ENCODE measurements around the gene PAX5. TPM values are rescaled to one million over a fixed set of nuclear protein-coding genes. Genes with fewer than 3 reads are reported as not detected.
"Not testable (repeated sequence)": the region's sequence is repeated elsewhere in the genome, so short reads cannot be mapped to it uniquely, and the experiment has no call there.

Gene PAX5
- not detected for total RNA-seq

GRCh38 chr9:37033682-37034304 is at the start of gene PAX5:
Gene PAX5 (minus strand): TSS chr9:37034268. CDS start chr9:37034031, 237 bp downstream.
- H3K9ac ChIP-seq (ENCODE audit: low read depth in 1 of 3, low read length in 3 of 3): no peak within 1 kb of the TSS
- no peaks in the 10 kb centered on the region for H3K36me3 ChIP-seq (ENCODE audit: control insufficient read depth in 3 of 3, insufficient read depth in 3 of 3, low read length in 3 of 3)
- H3K9me3 ChIP-seq (ENCODE audit: control insufficient read depth in 3 of 3, low read length in 3 of 3): peaks cover 0 to 3% (median 0%) of the 10 kb centered on the region in 3 donors
- no peak within 1 kb of the TSS for H3K27ac ChIP-seq (ENCODE audit: low read depth, low read length)
- H3K4me3 ChIP-seq (ENCODE audit: low read length in 3 of 3): no peak within 1 kb of the TSS
- H3K27me3 ChIP-seq (ENCODE audit: control insufficient read depth in 3 of 3, insufficient read depth in 3 of 3, low read length in 3 of 3): peaks cover 97 to 100% (median 97%) of the 10 kb centered on the region in 3 donors
- peaks cover 32 to 43% (median 34%) of the 10 kb centered on the region in 3 donors for H3K4me1 ChIP-seq (ENCODE audit: control insufficient read depth in 3 of 3, insufficient read depth in 3 of 3, low read length in 3 of 3)

GRCh38 chr9:37083654-37084053 is 49.6 kb upstream of the PAX5 start:
- no peaks in the 10 kb centered on the region for H3K27me3 ChIP-seq (ENCODE audit: control insufficient read depth in 3 of 3, insufficient read depth in 3 of 3, low read length in 3 of 3)
- H3K27ac ChIP-seq (ENCODE audit: low read depth, low read length): no peak overlapping the region
- peaks cover 3 to 13% (median 13%) of the 10 kb centered on the region in 3 donors for H3K4me1 ChIP-seq (ENCODE audit: control insufficient read depth in 3 of 3, insufficient read depth in 3 of 3, low read length in 3 of 3)
- peaks cover 0 to 16% (median 16%) of the 10 kb centered on the region in 3 donors for H3K36me3 ChIP-seq (ENCODE audit: control insufficient read depth in 3 of 3, insufficient read depth in 3 of 3, low read length in 3 of 3)
- no peaks in the 10 kb centered on the region for H3K9me3 ChIP-seq (ENCODE audit: control insufficient read depth in 3 of 3, low read length in 3 of 3)
- H3K4me3 ChIP-seq (ENCODE audit: low read length in 3 of 3): no peak overlapping the region
- no peak overlapping the region for H3K9ac ChIP-seq (ENCODE audit: low read depth in 1 of 3, low read length in 3 of 3)

DNA sequence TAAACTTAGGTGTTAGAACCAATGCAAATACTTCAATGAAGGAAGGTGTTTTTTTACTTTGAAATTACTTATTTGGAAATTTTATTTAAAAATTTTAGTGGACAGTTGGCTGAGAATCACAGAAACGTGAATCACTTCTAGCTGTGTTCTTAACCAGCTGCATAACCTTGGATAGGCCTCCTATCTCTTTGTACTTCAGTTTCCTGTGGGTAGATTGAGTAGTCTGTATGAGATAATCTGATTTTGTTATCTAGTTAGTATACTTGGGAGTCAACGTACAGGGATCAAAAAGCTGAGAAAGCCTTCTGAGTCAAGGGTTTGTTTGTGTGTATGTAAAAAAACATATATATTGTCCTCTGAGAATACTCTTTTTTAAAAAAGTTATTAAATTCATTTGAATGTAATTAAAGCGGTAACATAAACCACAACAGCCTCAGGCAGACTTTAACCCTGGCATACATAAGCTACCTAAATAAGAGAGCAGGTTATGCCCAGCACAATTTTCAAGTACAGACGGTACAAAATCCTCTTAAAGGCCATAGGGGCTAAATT is 48.2 kb upstream of the PAX5 start:
- no peaks in the 10 kb centered on the region for H3K27me3 ChIP-seq (ENCODE audit: control insufficient read depth in 3 of 3, insufficient read depth in 3 of 3, low read length in 3 of 3)
- H3K9me3 ChIP-seq (ENCODE audit: control insufficient read depth in 3 of 3, low read length in 3 of 3): no peaks in the 10 kb centered on the region
- H3K27ac ChIP-seq (ENCODE audit: low read depth, low read length): no peak overlapping the region
- H3K4me1 ChIP-seq (ENCODE audit: control insufficient read depth in 3 of 3, insufficient read depth in 3 of 3, low read length in 3 of 3): peaks cover 3 to 13% (median 13%) of the 10 kb centered on the region in 3 donors
- no peak overlapping the region for H3K9ac ChIP-seq (ENCODE audit: low read depth in 1 of 3, low read length in 3 of 3)
- no peak overlapping the region for H3K4me3 ChIP-seq (ENCODE audit: low read length in 3 of 3)
- peaks cover 0 to 8% (median 8%) of the 10 kb centered on the region in 3 donors for H3K36me3 ChIP-seq (ENCODE audit: control insufficient read depth in 3 of 3, insufficient read depth in 3 of 3, low read length in 3 of 3)

GRCh38 chr9:37081507-37081906 is 47.4 kb upstream of the PAX5 start:
- H3K27me3 ChIP-seq (ENCODE audit: control insufficient read depth in 3 of 3, insufficient read depth in 3 of 3, low read length in 3 of 3); H3K9me3 ChIP-seq (ENCODE audit: control insufficient read depth in 3 of 3, low read length in 3 of 3); H3K36me3 ChIP-seq (ENCODE audit: control insufficient read depth in 3 of 3, insufficient read depth in 3 of 3, low read length in 3 of 3); H3K27ac ChIP-seq (ENCODE audit: low read depth, low read length); H3K4me3 ChIP-seq (ENCODE audit: low read length in 3 of 3); H3K9ac ChIP-seq (ENCODE audit: low read depth in 1 of 3, low read length in 3 of 3): not testable (repeated sequence)
- peaks cover 3 to 13% (median 13%) of the 10 kb centered on the region in 3 donors for H3K4me1 ChIP-seq (ENCODE audit: control insufficient read depth in 3 of 3, insufficient read depth in 3 of 3, low read length in 3 of 3)

DNA sequence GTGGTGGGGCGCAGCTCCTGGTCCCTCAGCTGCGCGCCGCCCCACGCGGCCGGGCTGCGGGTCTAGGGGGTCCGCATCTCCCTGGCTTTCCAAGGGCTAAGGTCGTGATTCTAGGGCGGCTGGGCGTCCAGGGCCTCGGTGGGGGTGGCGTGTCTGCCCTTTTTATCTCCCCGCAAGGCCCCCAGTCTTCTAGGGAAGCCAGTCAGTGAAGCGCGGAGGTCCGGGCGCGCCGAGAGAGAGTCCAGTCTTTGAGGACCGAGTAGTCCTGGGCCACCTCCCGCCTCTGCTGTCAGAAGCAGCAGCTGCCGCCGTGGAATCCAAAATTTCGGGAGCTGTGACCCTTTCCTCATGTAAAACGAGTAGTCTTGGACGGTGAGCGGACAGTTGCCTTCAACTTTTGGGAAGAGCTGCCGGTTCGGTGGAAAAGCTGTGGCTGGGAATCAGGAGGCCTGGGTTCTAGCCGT is 46.1 kb upstream of the PAX5 start:
- Histone ChIP-seq H3K4me1 (ENCODE audit: control insufficient read depth in 3 of 3, insufficient read depth in 3 of 3, low read length in 3 of 3) (peaks cover 3 to 13% (median 13%) of the 10 kb centered on the region in 3 donors), H3K9ac (ENCODE audit: low read depth in 1 of 3, low read length in 3 of 3) (peak overlapping the region; percentile 89 to 97 (median 95)), H3K4me3 (ENCODE audit: low read length in 3 of 3) (peak overlapping the region; percentile 95 to 98 (median 95)), H3K27ac (ENCODE audit: low read depth, low read length) (peak overlapping the region; percentile 90)
- not testable (repeated sequence) for H3K9me3 ChIP-seq (ENCODE audit: control insufficient read depth in 3 of 3, low read length in 3 of 3); H3K36me3 ChIP-seq (ENCODE audit: control insufficient read depth in 3 of 3, insufficient read depth in 3 of 3, low read length in 3 of 3); H3K27me3 ChIP-seq (ENCODE audit: control insufficient read depth in 3 of 3, insufficient read depth in 3 of 3, low read length in 3 of 3)

DNA sequence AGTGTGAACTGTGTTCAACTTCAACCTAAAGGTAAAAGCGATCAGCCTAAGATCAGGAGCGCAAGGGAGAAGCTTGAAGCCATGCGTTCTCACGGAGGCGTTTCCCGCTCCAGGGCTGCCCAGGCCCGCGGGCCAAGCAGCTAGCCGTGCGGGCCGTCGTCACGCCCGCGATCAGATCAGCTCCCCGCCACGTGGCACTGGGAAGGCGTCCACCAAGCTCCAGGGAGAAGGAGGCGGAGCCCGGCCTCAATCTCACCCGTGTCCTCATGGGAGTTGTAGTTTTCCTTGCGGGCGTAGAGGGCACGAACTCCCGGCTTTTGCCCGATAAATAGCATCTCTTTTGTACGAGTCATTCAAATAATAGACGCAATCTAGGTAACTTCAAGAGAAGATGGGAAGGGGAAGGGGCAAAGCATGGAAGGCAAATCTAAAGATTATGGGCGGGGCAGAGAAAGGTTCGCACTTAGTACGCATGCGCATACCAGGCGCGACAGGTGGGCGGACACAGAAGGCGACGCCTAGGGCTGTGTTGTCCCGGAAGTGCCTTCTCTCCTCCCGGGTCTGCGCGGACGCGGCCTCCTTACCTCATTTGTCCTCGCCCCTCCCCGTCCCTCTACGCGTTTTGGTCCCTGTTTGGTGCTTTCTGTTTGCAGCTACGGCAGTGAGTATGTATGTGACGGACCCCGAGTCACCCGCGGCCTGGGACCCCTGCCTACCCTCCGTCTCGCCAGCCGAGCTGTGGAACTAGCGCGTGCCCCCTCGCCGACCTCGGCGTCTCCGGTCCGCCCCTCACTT is 45.5 kb upstream of the PAX5 start:
- Histone ChIP-seq H3K27me3 (ENCODE audit: control insufficient read depth in 3 of 3, insufficient read depth in 3 of 3, low read length in 3 of 3) (no peaks in the 10 kb centered on the region), H3K9ac (ENCODE audit: low read depth in 1 of 3, low read length in 3 of 3) (peak overlapping the region; percentile 89 to 97 (median 95)), H3K4me3 (ENCODE audit: low read length in 3 of 3) (peak overlapping the region; percentile 95 to 98 (median 95)), H3K9me3 (ENCODE audit: control insufficient read depth in 3 of 3, low read length in 3 of 3) (no peaks in the 10 kb centered on the region), H3K36me3 (ENCODE audit: control insufficient read depth in 3 of 3, insufficient read depth in 3 of 3, low read length in 3 of 3) (no peaks in the 10 kb centered on the region), H3K27ac (ENCODE audit: low read depth, low read length) (peak overlapping the region; percentile 90), H3K4me1 (ENCODE audit: control insufficient read depth in 3 of 3, insufficient read depth in 3 of 3, low read length in 3 of 3) (peaks cover 3 to 13% (median 13%) of the 10 kb centered on the region in 3 donors)

DNA sequence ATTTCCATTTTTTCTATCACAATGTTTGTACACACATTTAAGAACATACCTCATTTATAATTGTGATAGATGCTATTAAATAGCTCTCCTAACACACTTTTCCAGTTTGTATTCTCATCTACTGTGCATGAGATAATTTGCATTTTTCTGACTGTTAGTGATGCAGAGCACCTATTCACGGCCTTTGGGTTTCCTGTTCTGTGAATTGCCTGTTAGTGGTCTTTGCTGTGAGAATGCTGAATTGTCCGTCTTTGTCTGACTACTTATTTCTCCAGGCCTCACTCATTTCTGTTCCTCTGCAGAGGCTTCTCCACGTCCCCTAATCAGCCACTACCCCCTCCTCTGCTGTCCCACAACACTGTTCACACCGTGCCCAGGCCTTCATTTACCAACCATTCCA is 40.7 kb upstream of the PAX5 start:
- H3K36me3 ChIP-seq (ENCODE audit: control insufficient read depth in 3 of 3, insufficient read depth in 3 of 3, low read length in 3 of 3); H3K4me1 ChIP-seq (ENCODE audit: control insufficient read depth in 3 of 3, insufficient read depth in 3 of 3, low read length in 3 of 3); H3K27ac ChIP-seq (ENCODE audit: low read depth, low read length); H3K9ac ChIP-seq (ENCODE audit: low read depth in 1 of 3, low read length in 3 of 3); H3K27me3 ChIP-seq (ENCODE audit: control insufficient read depth in 3 of 3, insufficient read depth in 3 of 3, low read length in 3 of 3); H3K4me3 ChIP-seq (ENCODE audit: low read length in 3 of 3); H3K9me3 ChIP-seq (ENCODE audit: control insufficient read depth in 3 of 3, low read length in 3 of 3): not testable (repeated sequence)

DNA sequence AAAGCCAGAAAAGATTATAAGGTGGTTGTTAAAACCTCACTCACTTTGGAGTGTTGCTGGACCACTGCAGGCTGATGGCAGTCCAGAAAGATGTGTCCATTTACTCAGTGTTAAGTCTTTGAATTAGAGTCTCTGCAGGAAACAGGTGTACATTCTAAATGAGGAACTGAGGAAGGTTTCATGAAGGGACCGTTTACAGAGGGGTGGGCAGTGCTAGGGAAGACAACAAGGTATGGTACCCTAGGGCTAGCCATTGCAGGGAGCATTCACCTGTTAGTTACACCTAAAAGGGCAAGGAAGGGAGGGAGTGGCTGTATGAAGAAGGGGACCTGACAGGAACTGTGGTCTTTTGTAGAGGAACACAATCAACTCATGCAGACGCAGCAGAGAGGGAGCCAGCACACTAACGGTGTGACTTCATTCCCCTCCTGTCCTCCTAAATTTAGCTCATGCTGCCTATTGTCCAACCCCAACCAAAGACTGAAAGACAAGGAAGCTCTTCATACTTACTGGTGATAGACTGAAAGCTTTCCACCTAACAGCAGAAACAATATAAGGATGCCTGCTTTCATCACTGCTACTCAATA is 32.2 kb upstream of the PAX5 start:
- H3K27me3 ChIP-seq (ENCODE audit: control insufficient read depth in 3 of 3, insufficient read depth in 3 of 3, low read length in 3 of 3): peaks cover 9 to 19% (median 11%) of the 10 kb centered on the region in 3 donors
- H3K9ac ChIP-seq (ENCODE audit: low read depth in 1 of 3, low read length in 3 of 3): no peak overlapping the region
- no peak overlapping the region for H3K4me3 ChIP-seq (ENCODE audit: low read length in 3 of 3)
- H3K9me3 ChIP-seq (ENCODE audit: control insufficient read depth in 3 of 3, low read length in 3 of 3): no peaks in the 10 kb centered on the region
- no peaks in the 10 kb centered on the region for H3K36me3 ChIP-seq (ENCODE audit: control insufficient read depth in 3 of 3, insufficient read depth in 3 of 3, low read length in 3 of 3)
- no peaks in the 10 kb centered on the region for H3K4me1 ChIP-seq (ENCODE audit: control insufficient read depth in 3 of 3, insufficient read depth in 3 of 3, low read length in 3 of 3)
- H3K27ac ChIP-seq (ENCODE audit: low read depth, low read length): no peak overlapping the region

DNA sequence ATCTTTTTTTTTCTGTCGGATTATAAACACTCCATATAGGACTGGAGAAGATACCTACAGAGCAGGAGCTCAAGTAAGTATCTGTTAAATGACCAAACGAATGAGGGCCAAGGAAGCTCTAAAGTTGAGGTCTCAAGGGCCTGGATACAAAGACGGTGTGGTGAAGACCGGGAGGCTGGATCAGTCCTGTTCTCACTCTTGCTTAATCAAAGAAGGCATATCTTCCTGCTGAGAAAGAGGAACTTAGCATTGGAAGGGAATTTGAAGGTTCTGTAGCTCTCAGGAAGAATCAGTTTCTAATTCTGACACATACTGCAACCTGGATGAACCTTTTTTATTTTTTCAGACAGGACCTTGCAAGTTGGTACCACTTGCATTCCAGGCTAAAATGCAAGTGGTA is 28.3 kb upstream of the PAX5 start:
- Histone ChIP-seq H3K4me3 (ENCODE audit: low read length in 3 of 3) (no peak overlapping the region), H3K9ac (ENCODE audit: low read depth in 1 of 3, low read length in 3 of 3) (no peak overlapping the region), H3K36me3 (ENCODE audit: control insufficient read depth in 3 of 3, insufficient read depth in 3 of 3, low read length in 3 of 3) (no peaks in the 10 kb centered on the region), H3K27me3 (ENCODE audit: control insufficient read depth in 3 of 3, insufficient read depth in 3 of 3, low read length in 3 of 3) (peaks cover 16 to 25% (median 22%) of the 10 kb centered on the region in 3 donors), H3K27ac (ENCODE audit: low read depth, low read length) (no peak overlapping the region), H3K4me1 (ENCODE audit: control insufficient read depth in 3 of 3, insufficient read depth in 3 of 3, low read length in 3 of 3) (no peaks in the 10 kb centered on the region), H3K9me3 (ENCODE audit: control insufficient read depth in 3 of 3, low read length in 3 of 3) (no peaks in the 10 kb centered on the region)
